HG03196 (cell line): ENCODE results near the gene ABHD12.
"Not testable (repeated sequence)": the region's sequence is repeated elsewhere in the genome, so short reads cannot be mapped to it uniquely, and the experiment has no call there.

Experiments used
- ATAC-seq: cut with Tn5 transposase; IDR thresholded peaks from one replicate; pipeline ENCODE4 v1.9.1; 2021; ENCODE audit not compliant: unreplicated experiment

ABHD12 gene

GRCh38 chr20:25324412-25324811, 66.2 kb downstream of the ABHD12 start:
- ATAC-seq = no peak

DNA sequence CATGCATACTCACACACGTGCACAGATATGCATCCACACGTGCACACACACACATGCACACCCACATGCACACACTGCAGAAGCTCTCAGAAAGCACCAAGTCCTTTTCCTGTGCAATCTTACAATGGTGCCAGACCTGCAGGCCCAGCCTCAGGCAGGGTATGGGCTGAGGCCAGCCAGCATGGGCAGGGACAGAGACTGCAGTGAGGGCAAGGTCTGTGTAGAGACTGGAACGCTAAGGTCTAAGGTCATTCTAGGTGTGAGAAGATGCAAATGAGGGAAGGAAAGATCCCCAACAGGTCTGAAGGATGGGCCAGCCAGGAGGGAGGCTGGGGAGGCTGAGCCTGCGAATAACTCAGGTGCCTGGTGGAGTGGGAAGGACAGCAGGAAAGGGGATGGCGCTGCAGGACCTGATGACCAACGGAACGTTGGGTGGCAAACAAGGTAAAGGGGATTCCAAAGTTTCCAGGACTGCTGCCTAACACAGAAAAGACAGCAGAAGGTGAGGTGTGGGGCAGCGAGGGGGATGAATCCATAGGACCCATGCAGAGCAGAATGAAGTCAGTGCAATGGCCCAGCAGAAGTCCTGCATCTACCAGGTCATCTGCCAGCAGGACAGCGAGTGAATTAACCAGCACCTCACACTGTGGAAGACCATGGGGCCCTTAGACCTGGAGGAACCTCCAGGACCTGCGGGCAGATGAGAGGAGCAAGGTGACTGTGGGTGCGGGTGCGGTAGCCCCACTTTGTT, 67.0 kb downstream of the ABHD12 start:
- ATAC-seq = no peak

GRCh38 chr20:25321991-25322390, 68.6 kb downstream of the ABHD12 start:
- ATAC-seq = no peak

DNA sequence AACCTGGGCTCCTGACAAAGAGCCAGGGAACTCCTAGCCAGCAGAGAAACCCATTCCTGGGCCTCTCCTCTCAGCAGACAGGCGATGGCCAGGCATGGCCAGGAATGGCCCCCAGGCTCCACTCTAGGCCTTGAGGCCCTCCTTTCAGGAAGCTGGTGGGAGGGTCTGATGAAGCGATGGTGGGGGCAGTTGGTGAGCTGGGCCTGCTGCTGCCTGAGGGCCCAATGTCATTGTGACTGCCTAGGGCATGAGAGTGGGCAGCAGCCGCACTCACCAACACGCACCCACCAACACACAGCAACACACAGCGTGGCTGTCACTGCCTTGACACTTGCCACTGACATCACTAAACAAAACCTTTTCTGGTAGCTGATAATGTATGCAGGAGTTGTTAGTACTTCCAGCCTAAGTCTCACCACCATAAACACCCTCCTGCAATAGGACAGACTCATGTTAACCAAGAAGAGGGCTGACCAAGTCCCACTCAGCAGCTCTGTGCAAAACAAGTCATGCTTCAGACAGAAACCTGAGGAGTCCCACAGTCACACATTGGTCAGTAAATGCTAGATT, 69.3 kb downstream of the ABHD12 start:
- no peak for ATAC-seq

GRCh38 chr20:25320035-25320800, 70.4 kb downstream of the ABHD12 start:
- no peak for ATAC-seq

- no peak for ATAC-seq
Observed at GRCh38 chr20:25319241-25320034, 71.2 kb downstream of the ABHD12 start.

- peak; percentile 75 for ATAC-seq
Observed at GRCh38 chr20:25318471-25319240, 72.0 kb downstream of the ABHD12 start.

- ATAC-seq = no peak
Observed at GRCh38 chr20:25317351-25318075, 73.1 kb downstream of the ABHD12 start.

DNA sequence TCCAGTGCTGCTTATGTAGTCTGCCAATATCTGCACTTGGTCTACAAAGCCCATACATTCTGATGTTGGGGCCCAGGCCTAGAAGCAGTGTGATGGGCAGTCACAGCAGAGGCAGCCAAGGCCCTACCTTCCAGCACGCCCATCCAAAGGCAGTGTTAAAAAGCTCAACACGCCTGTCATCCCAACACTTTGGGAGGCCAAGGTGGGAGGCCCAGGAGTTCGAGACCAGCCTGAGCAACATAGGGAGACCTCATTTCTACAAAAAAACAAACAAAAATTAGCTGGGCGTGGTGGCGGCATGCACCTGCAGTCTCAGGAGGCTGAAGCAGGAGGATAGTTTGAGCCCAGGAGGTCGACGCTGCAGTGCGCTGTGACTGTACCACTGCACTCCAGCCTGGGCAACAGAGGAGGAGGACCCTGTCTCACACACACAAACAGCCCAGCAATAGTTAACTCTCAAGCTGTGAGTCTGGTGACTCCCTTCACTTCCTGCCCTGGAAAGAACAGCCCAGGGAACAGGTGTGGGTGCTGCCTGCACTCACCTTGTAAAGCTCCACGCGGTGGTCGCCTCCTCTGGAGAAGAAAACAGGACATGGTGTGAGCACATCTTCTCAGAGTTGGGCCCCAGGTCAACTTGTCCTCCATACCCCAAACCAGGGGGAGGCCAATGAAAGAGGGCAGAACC, 74.0 kb downstream of the ABHD12 start:
- ATAC-seq = no peak

DNA sequence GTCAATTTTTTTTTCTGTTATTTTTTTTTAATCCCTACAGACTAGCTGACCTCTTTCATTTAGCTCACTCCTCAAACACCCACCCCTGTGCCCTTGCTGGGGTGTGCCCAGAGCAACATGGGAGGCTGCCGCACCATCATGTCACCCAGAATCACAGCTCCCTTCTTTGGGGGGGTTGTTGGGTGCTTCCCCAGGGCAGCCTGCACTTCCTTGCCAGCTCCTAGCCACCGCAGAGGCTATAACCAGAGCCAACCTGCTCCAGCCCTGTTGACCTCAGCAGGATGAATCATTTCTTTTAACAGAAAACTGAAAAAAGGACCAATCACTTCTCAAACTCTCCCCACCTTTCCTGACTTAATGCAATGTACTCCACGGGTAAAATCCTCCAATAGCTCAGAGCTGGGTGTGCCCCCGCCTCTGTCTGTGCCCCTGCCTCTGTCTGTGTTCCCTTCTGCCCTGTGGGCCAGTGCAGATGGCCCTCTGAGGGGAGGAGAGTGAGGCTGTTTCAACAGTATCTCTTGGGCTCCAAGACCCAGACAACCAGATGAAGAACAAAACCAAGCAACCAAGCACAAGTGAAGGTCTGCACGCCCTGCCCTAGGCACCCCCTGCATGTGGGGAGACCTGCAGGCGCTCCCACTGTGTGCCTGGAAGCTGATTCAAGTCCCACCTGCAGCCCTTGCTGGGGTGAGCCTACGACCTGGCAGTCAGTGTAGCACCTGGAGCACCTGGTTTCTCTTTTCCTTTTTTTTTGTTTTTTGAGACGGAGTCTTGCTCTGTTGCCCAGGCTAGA, 75.0 kb downstream of the ABHD12 start:
- no peak for ATAC-seq

DNA sequence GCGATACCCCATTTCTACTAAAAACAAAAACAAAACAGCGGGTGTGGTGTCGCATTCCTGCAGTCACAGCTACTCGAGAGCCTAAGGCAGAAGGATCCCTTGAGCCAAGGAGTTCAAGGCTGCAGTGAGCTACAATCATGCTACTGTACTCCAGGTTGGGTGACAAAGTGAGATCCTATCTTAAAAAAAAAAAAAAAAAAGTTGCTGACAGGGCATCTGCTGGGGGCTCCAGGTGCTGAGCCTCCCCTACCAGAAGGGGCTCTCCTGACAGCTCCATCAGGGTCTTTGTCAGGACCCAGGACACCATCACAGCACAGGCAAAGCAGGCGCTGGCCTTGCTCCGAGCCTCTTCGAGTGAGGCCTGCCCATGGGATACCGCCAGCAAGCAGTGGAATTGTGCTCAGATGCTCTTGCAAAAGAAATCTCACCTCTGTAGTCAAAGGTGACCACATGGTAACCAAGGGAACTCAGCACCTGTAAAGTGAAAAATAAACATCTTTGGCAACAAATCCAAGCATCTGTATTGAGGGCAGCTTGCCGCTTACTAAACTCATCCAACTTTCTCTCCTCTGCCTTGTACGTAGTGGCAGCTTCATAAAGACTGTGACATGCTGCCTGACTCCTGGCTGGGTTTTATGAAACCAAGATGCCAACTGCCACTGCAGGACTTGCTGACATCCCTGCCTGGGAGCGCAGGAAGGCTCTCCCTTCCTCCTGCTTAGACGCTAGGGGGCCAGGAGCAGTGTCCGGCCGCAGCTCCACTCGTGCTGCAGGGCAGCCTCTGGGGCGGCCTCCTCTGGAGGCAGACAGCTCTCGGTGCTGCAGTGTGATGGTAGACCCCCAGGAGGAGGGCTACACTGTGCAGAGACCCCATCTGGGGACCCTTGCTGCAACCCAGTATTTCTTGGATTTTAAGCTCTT, 75.9 kb downstream of the ABHD12 start:
- ATAC-seq = no peak

DNA sequence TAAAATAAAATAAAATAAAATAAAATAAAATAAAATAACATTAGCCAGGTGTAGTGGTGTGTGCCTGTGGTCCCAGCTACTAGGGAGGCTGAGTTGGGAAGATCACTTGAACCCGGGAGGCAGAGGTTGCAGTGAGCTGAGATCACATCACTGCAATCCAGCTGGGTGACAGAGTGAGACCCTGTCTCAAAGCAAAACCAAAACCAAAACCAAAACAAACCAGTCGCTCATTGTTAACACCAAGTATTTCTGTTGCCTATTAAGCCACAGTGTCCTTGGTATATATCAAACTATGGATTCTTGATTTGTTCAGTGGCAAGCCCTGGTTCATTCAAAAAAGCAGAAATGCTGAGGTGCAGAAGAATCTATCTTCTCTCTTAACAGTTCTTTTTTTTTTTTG, 77.0 kb downstream of the ABHD12 start:
- no peak for ATAC-seq

- not testable (repeated sequence) for ATAC-seq
Observed at GRCh38 chr20:25312716-25313115, 77.9 kb downstream of the ABHD12 start.

DNA sequence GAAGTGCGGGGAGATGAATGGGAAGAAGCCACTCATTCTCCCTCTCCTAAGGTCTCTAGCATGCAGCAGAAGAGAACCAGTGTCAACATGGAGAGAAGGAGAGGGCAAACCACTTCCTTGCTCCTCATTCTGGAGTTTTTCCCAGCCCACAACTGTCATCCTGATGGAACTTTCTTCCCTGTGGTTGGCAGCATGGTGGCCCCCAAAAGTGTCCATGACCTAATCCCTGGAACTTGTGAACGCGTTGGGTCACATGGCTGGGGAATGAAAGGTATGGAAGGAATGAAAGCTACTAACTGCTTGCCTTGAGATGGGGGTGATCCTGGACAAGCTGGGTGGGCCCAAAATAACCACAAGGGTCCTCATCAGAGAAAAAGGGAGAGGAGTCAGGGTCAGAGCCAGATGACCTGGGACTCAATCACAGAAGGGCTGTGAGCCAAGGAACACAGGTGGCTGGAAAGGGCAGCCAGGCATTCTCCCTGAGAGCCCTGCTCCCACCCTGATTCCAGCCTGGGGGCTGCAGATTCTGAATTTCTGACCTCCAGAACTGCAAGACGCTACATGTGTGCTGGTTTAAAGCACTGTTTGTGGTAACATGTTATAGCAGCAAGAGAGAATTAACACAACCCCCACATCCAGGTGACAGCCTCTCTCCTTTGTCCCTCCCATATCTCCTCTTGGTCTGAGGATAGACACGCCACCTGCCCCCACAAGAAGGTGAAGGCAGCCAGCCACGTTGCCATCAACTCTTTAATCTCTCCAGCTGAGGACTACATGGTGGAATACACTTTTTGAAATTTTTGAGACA, 79.5 kb downstream of the ABHD12 start:
- ATAC-seq = no peak

DNA sequence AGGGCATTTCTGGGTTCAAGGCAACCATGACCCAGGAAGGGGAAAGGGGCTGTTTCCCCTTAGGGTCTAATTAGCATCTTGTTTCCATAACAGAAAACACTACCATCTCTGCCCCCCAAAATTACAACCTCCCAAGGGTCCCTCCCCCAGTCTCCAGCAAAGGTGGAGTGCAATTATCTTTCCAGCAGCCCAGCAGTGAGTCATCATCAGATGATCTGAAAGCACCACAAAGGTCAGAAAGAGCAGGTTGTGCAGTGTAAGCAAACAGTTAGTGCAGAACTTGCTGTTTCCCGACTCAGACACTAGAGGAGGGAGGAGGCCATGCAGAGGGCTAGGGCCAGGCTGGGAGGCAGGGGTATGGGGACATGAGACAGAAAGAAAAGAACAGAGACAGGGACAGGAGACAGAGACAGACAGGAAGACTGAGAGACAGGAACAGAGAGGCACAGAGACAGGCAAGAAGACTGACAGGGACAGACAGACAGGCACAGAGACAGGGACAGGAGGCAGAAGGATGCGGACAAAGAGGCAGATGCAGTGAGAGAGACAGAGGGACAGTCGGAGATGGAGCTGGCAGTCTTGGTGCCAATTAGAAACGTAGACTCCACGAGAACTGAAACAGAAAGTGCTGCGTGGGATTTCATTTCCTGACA, 80.2 kb downstream of the ABHD12 start:
- ATAC-seq = peak; percentile 78
